SJSA1 (cell line): ENCODE measurements around the gene CDC16. TPM values are rescaled to one million over a fixed set of nuclear protein-coding genes. Genes with fewer than 3 reads are reported as not detected.

ENCODE experiments used
- total RNA-seq: library from RNA; depleted of rRNA; stranded (reverse); fragments of >200 nt; shearing (Covaris generic); gene quantifications from 2 replicates; pipeline ENCODE4 v1.2.3, GENCODE V29; 2014; rRNA removed

The CDC16 gene
- total RNA-seq, 1 experiment from 2014 or later, result 27.2 TPM

Other genes with a start within 250 kb of the CDC16 start
- gene RASA3, start 102.3 kb upstream of the CDC16 start, total RNA-seq, result 17.2 and 19.8 TPM in 2 replicates
- gene CFAP97D2, start 55.6 kb upstream of the CDC16 start, total RNA-seq, result 0.08 TPM in 1 of 2 replicates, not detected in the other
- 29.9 and 35.2 TPM in 2 replicates for gene UPF3A, start 46.7 kb downstream of the CDC16 start, total RNA-seq
- 2.4 and 9.7 TPM in 2 replicates for gene CHAMP1, start 79.6 kb downstream of the CDC16 start, total RNA-seq